ENCODE measurements around the gene SNX22.

The SNX22 gene

GRCh38 chr15:64180235-64180824, 28.8 kb downstream of the SNX22 start:
- H3K36me3 ChIP-seq (ENCODE audit: low read depth) = peaks cover 65% of the 10 kb centered on the region
- no peaks in the 10 kb centered on the region for H3K27me3 ChIP-seq (ENCODE audit: insufficient read depth, poor library complexity, severe bottlenecking)
- no peaks in the 10 kb centered on the region for H3K4me1 ChIP-seq (ENCODE audit: insufficient read depth, poor library complexity, severe bottlenecking)
- H3K4me3 ChIP-seq (ENCODE audit: severe bottlenecking) = no peak overlapping the region
- DNase-seq (ENCODE audit: low spot score) = no peak
- no peak for ATAC-seq (ENCODE audit: low read depth)
- H3K27ac ChIP-seq (ENCODE audit: poor library complexity, severe bottlenecking) = no peak overlapping the region
- no peaks in the 10 kb centered on the region for H3K9me3 ChIP-seq (ENCODE audit: severe bottlenecking)
- TF ChIP-seq, protein P1, sequence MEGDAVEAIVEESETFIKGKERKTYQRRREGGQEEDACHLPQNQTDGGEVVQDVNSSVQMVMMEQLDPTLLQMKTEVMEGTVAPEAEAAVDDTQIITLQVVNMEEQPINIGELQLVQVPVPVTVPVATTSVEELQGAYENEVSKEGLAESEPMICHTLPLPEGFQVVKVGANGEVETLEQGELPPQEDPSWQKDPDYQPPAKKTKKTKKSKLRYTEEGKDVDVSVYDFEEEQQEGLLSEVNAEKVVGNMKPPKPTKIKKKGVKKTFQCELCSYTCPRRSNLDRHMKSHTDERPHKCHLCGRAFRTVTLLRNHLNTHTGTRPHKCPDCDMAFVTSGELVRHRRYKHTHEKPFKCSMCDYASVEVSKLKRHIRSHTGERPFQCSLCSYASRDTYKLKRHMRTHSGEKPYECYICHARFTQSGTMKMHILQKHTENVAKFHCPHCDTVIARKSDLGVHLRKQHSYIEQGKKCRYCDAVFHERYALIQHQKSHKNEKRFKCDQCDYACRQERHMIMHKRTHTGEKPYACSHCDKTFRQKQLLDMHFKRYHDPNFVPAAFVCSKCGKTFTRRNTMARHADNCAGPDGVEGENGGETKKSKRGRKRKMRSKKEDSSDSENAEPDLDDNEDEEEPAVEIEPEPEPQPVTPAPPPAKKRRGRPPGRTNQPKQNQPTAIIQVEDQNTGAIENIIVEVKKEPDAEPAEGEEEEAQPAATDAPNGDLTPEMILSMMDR (IDR thresholded peaks at IDR 0.05; ENCODE audit: poor library complexity, severe bottlenecking) = no peak

GRCh38 chr15:64182859-64183370, 31.4 kb downstream of the SNX22 start:
- Histone ChIP-seq H3K36me3 (ENCODE audit: low read depth) (peaks cover 62% of the 10 kb centered on the region), H3K27ac (ENCODE audit: poor library complexity, severe bottlenecking) (no peak overlapping the region), H3K4me1 (ENCODE audit: insufficient read depth, poor library complexity, severe bottlenecking) (peaks cover 11% of the 10 kb centered on the region), H3K27me3 (ENCODE audit: insufficient read depth, poor library complexity, severe bottlenecking) (no peaks in the 10 kb centered on the region), H3K9me3 (ENCODE audit: severe bottlenecking) (no peaks in the 10 kb centered on the region), H3K4me3 (ENCODE audit: severe bottlenecking) (no peak overlapping the region)
- no peak for DNase-seq (ENCODE audit: low spot score)
- no peak for ATAC-seq (ENCODE audit: low read depth)
- TF ChIP-seq, protein P1 (IDR thresholded peaks at IDR 0.05; ENCODE audit: poor library complexity, severe bottlenecking) = no peak

- peaks cover 20% of the 10 kb centered on the region for H3K4me1 ChIP-seq (ENCODE audit: insufficient read depth, poor library complexity, severe bottlenecking)
- no peaks in the 10 kb centered on the region for H3K27me3 ChIP-seq (ENCODE audit: insufficient read depth, poor library complexity, severe bottlenecking)
- no peak overlapping the region for H3K27ac ChIP-seq (ENCODE audit: poor library complexity, severe bottlenecking)
- peaks cover 48% of the 10 kb centered on the region for H3K36me3 ChIP-seq (ENCODE audit: low read depth)
- TF ChIP-seq, protein P1 (IDR thresholded peaks at IDR 0.05; ENCODE audit: poor library complexity, severe bottlenecking) = no peak
- ATAC-seq (ENCODE audit: low read depth) (no peak), DNase-seq (ENCODE audit: low spot score) (no peak)
- H3K9me3 ChIP-seq (ENCODE audit: severe bottlenecking) = no peaks in the 10 kb centered on the region
- no peak overlapping the region for H3K4me3 ChIP-seq (ENCODE audit: severe bottlenecking)
These were observed 33.8 kb downstream of the SNX22 start for GRCh38 chr15:64185146-64185911.

- peak; percentile 90 for ATAC-seq (ENCODE audit: low read depth)
- Histone ChIP-seq H3K27ac (ENCODE audit: poor library complexity, severe bottlenecking) (peak overlapping the region; percentile 80), H3K4me1 (ENCODE audit: insufficient read depth, poor library complexity, severe bottlenecking) (peaks cover 20% of the 10 kb centered on the region), H3K9me3 (ENCODE audit: severe bottlenecking) (no peaks in the 10 kb centered on the region), H3K36me3 (ENCODE audit: low read depth) (peaks cover 29% of the 10 kb centered on the region), H3K27me3 (ENCODE audit: insufficient read depth, poor library complexity, severe bottlenecking) (no peaks in the 10 kb centered on the region), H3K4me3 (ENCODE audit: severe bottlenecking) (no peak overlapping the region)
- TF ChIP-seq, protein P1 (IDR thresholded peaks at IDR 0.05; ENCODE audit: poor library complexity, severe bottlenecking) = no peak
- DNase-seq (ENCODE audit: low spot score) = no peak
These were observed 36.1 kb downstream of the SNX22 start for GRCh38 chr15:64187396-64188191.
